GM23338 (cell line): ENCODE results near the gene RFX2.

Source experiments
- CREB1 ChIP-seq: fragments of 250-450 bp; sonication (Bioruptor Pico); IDR thresholded peaks from 2 replicates; pipeline ENCODE4 v1.5.0; 2020; ENCODE audit warnings: low read depth, mild to moderate bottlenecking, moderate library complexity
- CTCF ChIP-seq, 2 experiments: fragments of 200-600 bp in 1 of 2; sonication (generic) in 1 of 2; conservative IDR thresholded peaks; 2 replicates each; pipeline versions ENCODE4 v1.5.1 to v1.6.1; 2016 to 2017; ENCODE audit warnings: antibody characterized with exemption in 2 of 2, low read depth in 2 of 2, mild to moderate bottlenecking in 2 of 2, moderate library complexity in 1 of 2
- ETS1 ChIP-seq: IDR thresholded peaks from 2 replicates; pipeline ENCODE4 v1.6.1; 2016; ENCODE audit warnings: antibody characterized with exemption
- EZH2 ChIP-seq: fragments of 200-600 bp; sonication (generic); IDR thresholded peaks from one replicate; pipeline ENCODE4 v1.8.0; 2017; ENCODE audit warnings: antibody characterized with exemption, mild to moderate bottlenecking, low read depth; ENCODE audit not compliant: unreplicated experiment
- EZH2phosphoT487 ChIP-seq: fragments of 200-600 bp; sonication (generic); IDR thresholded peaks from one replicate; pipeline ENCODE4 v1.8.1; 2018; ENCODE audit warnings: antibody characterized with exemption; ENCODE audit not compliant: unreplicated experiment
- JUNB ChIP-seq: IDR thresholded peaks from one replicate; pipeline ENCODE4 v1.6.1; 2016; ENCODE audit warnings: antibody characterized with exemption; ENCODE audit not compliant: unreplicated experiment
- POLR2AphosphoS5 ChIP-seq: IDR thresholded peaks from 2 replicates; pipeline ENCODE4 v1.6.1; 2016; ENCODE audit warnings: antibody characterized with exemption, low read depth
- REST ChIP-seq: IDR thresholded peaks from one replicate; pipeline ENCODE4 v1.6.1; 2018; ENCODE audit warnings: antibody characterized with exemption; ENCODE audit not compliant: unreplicated experiment
- ZNF114 ChIP-seq: fragments of 250-450 bp; sonication (Bioruptor Pico); IDR thresholded peaks from 2 replicates; pipeline ENCODE4 v1.5.0; 2020; ENCODE audit warnings: mild to moderate bottlenecking, moderate library complexity
- ZNF331 ChIP-seq: fragments of 250-450 bp; sonication (Bioruptor Pico); IDR thresholded peaks from 2 replicates; pipeline ENCODE4 v1.5.0; 2020; ENCODE audit warnings: low read depth, mild to moderate bottlenecking, moderate library complexity

- TF ChIP-seq CTCF (conservative IDR thresholded peaks at IDR 0.05; ENCODE audit: low read depth in 2 of 2) (no peak), POLR2AphosphoS5 (no peak), EZH2 (no peak), ZNF114 (CRISPR knock-in tag) (no peak), REST (no peak), JUNB (no peak), CREB1 (CRISPR knock-in tag) (no peak), EZH2phosphoT487 (no peak), ETS1 (no peak), ZNF331 (CRISPR knock-in tag) (no peak)
Measured at GRCh38 chr19:6062961-6063575, 47.2 kb downstream of the RFX2 start.
